Erythroblast (primary cell): ENCODE measurements around the gene FIS1.

ENCODE experiments used
- GATA1 ChIP-seq: IDR thresholded peaks from 2 replicates; pipeline ENCODE4 v1.6.1; 2011; ENCODE audit warnings: low read depth, mild to moderate bottlenecking, control low read depth, low read length, moderate library complexity
- POLR2A ChIP-seq: IDR thresholded peaks from 2 replicates; pipeline ENCODE4 v1.6.1; 2011; ENCODE audit warnings: mild to moderate bottlenecking, low read length

DNA sequence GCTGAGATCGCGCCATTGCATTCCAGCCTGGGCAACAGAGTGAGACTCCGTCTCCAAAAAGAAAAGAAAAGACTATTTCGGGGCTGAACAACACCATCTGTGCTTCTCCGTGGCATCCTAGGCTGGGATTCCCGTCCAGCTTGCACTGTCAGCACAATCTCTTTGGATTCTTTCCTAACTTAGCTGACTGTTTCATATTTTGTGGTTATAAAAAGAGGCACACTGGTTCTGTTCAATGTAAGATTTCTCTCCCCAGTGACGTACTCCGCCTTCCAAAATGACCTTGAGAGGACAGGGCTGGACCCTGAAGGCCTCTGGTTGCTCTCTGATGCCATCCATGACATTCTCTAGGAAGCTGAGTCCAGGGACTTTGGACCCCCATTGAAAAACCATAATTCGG lies 18.2 kb downstream of the FIS1 start:
- no peak for TF ChIP-seq POLR2A
- no peak for TF ChIP-seq GATA1
